ENCODE results near the gene NLN.

- TF ChIP-seq, protein P1, sequence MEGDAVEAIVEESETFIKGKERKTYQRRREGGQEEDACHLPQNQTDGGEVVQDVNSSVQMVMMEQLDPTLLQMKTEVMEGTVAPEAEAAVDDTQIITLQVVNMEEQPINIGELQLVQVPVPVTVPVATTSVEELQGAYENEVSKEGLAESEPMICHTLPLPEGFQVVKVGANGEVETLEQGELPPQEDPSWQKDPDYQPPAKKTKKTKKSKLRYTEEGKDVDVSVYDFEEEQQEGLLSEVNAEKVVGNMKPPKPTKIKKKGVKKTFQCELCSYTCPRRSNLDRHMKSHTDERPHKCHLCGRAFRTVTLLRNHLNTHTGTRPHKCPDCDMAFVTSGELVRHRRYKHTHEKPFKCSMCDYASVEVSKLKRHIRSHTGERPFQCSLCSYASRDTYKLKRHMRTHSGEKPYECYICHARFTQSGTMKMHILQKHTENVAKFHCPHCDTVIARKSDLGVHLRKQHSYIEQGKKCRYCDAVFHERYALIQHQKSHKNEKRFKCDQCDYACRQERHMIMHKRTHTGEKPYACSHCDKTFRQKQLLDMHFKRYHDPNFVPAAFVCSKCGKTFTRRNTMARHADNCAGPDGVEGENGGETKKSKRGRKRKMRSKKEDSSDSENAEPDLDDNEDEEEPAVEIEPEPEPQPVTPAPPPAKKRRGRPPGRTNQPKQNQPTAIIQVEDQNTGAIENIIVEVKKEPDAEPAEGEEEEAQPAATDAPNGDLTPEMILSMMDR (IDR thresholded peaks at IDR 0.05; ENCODE audit: low read depth, low read length): no peak
- no peak for TF ChIP-seq POLR2A (IDR thresholded peaks at IDR 0.05; ENCODE audit: extremely low read depth, insufficient read length)
- TF ChIP-seq, protein P2, sequence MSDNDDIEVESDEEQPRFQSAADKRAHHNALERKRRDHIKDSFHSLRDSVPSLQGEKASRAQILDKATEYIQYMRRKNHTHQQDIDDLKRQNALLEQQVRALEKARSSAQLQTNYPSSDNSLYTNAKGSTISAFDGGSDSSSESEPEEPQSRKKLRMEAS (IDR thresholded peaks at IDR 0.05; ENCODE audit: low read depth, low read length): no peak
Measured at GRCh38 chr5:65823845-65824445, 101.9 kb downstream of the NLN start.
